ENCODE measurements around the gene MYH4.

- TF ChIP-seq CTCF (conservative IDR thresholded peaks at IDR 0.05 in 1 of 2, IDR thresholded peaks at IDR 0.05 in 1 of 2; ENCODE audit: extremely low read depth in 1 of 2, insufficient read depth in 1 of 2, low read depth in 1 of 2, low read length in 2 of 2) (no peak), EZH2 (IDR thresholded peaks at IDR 0.05; ENCODE audit: borderline replicate concordance, low read length) (no peak)
Measured at GRCh38 chr17:10457952-10458351, 11.4 kb downstream of the MYH4 start.

All from mammary epithelial cell (primary cell).